GM18870 (cell line): ENCODE measurements around the gene PLEKHH1.

Source experiments
- ATAC-seq: cut with Tn5 transposase; IDR thresholded peaks from one replicate; pipeline ENCODE4 v1.9.1; 2021; ENCODE audit warnings: moderate library complexity; ENCODE audit not compliant: unreplicated experiment

PLEKHH1 gene

DNA sequence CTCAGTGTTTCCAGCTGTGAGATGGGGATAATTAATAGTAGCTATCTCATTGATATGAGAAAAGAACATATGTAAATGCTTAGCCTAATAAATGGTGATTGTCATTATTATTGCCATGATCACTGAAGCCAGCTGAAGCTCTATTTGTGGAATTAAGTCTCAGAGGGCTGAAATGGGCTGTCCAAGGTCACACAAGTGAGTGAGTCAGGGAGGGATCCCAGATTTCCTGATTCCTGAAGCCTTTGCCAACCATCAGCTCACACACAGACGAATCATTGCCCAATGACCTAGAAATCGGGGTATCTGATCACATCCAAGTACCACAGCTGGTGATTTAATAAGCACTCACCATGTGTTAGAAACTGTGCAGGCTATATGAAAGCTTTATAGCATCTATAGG, 23.0 kb upstream of the PLEKHH1 start:
- no peak for ATAC-seq

DNA sequence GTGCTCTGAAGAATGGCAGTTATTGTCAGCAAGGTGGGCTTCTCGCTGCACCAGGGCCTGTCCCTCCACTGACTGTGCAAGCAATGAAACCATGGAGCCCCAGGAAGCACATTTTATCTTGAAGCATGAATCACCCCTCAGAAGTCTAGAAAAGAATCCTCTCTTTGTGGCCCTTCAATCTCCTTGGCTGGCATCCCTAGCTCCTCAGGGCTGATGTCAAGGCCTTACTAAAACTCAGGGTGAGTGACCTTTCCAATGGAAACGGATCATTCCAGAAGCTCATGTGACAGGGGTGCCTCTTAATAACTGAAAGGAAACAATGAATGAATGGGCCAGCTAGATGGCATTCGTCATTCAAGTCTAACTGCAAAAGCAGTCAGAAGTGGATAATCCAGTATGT, 22.3 kb upstream of the PLEKHH1 start:
- ATAC-seq, result no peak

DNA sequence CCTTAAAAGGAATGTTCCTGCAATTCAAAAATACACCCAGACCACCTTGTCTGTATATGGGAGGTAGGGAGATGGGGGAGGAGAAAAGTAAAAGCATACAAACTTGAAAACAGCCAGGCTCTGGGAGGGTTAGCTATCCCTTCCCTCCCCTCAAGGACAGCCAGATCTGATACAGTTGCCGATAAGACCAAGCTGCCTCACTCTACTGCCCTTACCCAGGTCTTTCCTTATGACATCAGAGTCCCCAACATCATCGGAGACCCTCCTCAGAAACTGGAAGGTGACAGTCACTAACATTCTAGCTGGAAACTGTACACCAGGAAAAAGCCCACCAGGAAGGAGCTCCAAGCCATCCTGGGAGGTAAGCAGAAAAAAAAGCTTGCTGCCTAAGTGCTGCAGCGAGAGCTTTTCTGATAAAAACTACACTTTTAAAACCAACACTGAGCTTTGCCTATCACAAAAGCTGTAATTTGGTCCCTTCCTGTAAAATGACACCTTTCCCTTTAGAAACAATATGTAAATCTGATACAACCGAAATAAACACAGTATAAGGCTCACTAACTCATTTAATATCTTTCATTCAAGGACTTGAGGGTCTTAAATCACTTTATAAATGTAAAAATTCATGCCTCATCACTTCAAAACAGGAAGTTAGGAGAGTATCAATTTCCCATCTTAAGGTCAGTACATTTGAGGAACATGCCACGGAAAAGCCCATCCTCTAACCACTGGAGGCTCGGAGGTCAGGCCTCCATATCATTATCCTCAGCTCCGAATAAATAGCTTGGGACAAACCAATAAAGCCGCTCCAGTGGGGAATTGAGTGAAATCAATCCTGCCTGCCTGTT, 20.4 kb upstream of the PLEKHH1 start:
- no peak for ATAC-seq

DNA sequence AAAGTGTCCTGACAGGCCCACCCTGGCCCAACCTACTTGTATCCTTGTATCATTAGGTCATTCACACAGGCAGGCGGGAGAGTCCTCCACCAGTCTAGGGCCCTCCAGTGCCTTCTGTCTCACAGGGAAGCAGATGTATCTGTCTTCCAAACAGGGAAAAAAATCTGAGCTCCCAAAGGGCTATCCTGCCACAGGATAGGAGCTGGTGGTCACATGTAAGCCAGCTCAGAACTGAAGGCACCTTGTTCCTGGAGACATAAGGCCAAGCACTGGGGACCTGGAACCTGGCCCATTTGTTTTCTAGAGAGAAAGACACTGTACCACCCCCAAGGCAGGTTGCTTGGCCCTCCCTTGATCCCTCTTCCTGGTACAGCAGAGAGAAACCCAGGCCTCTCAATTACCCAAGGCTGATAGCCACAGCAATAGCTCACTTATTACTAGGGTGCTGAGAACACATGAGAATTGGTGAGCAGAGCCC, 19.4 kb upstream of the PLEKHH1 start:
- no peak for ATAC-seq

DNA sequence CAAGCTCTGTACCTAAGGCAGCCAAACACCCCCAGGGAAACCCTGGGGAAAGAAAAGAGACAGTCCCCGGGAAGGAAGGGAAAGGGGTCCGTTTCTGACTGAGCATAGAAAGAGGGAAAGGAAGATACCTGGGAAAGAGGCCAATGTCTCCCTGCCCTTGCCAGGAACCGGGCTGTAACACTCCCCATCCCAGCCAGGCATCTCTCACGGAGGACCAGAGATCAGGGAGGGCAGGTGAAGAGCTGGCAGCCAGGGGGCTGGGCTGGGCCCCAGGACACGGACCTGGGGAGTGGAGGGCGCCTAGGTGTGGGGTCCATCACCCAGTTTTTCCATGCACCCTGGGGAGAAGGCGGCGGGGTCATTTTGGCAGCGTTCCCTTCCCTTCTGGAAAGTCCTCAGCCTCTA, 18.9 kb upstream of the PLEKHH1 start:
- ATAC-seq, result no peak

DNA sequence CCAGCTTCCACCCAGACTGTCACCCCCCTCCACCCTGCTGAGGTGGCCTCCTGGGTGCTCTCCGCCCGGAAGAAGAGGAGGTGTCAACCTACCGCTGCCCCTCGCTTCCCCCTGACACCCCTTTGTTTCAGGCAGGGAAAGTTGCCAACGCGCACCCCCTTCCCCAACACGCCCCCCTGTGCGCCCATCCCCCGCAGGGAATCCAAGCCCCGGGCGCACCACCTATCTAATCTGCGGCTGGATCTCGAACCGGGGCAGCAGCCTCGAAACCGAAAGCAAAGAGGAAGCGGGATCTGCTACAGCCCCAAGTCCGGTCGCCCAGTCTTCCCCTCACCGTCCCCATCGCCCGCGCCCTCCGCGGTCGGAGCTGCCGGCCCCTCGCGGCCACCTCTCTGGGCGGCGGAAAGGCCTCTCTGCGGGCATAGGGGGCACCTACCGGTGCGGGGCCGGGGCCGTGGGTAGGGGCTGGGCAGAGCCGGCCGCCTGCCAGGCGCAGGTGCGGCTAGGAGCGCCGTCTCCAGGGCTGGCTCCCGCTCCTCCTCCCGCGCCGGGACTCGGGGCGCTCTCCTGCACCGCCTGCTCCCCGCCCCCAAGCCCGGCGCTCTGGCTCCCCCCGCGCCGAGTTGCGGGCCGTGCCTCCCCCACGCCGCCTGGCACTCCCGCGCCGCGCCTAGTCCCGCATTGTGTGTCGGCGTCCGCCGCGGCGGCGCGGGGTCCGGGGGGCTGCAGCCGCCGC, 18.3 kb upstream of the PLEKHH1 start:
- no peak for ATAC-seq

DNA sequence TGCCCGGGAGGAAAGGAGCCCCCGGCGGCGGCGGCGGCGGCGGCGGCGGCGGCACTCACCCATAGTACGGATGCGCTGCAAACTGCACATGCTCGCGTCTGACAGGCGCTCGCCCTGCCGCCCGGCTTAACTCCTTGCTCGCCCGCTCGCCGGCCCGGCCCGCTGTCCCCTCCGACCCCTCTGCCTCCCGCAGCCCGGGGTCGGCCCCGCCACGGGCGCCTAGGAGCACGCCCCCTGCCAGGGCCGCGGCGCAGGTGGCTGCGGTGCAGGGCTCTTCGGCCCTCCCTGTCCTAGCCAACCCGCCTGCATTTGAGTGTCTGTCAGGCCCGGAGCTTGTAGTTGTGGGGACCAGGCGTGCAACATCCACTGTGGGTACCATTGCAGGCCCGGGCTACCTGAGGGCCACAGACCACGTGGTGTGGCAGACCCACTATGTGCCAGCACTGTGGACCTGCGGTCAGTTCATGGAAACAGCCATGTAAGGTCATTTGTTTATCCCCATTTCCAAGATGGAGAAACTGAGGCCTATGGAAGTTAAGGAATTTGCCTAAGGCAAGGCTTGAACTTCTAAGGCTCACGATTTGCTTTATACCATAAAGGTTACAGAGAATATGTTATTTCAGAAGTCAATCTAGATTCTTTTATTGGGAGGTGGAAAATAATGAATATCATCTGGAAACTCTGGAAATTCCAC, 17.6 kb upstream of the PLEKHH1 start:
- ATAC-seq, result no peak

DNA sequence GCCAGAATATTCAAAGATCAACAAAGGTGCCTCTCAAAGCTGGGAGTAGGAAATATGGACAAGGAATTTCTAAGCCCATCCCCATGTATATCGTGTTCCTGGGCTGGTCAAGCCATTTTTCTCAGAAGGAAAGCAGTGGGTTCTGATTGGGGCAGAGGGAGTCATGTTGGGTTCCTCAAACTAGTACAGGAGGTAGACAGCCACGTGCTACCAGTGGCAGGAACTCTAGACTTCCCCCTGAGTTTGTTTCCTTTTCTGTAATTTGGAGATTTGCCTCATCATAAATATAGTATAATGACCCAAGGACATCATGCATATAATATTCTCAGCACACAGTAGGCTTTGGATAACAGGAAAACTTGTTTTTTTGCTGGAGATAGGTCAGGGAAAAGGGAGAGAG, 16.4 kb upstream of the PLEKHH1 start:
- ATAC-seq, result no peak

DNA sequence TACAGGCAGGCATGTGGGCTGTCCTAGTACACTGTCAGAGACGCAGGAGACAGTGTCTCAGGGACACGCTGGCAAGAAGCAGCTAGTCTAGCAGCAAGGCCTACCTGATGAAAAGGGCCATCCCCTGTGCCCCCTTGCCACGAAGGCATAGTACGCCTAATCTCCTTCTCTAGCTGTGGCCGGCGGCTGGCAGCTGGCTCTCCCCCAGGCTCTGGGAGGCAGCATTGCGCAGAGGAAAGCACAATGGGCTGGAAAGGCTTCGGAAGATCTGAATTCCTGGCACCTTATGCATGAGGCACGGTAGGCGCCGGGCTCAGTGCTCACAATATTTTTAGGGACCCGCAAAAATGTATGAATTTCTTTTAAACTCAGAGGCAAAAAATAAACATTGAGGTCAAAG, 16.0 kb upstream of the PLEKHH1 start:
- no peak for ATAC-seq

DNA sequence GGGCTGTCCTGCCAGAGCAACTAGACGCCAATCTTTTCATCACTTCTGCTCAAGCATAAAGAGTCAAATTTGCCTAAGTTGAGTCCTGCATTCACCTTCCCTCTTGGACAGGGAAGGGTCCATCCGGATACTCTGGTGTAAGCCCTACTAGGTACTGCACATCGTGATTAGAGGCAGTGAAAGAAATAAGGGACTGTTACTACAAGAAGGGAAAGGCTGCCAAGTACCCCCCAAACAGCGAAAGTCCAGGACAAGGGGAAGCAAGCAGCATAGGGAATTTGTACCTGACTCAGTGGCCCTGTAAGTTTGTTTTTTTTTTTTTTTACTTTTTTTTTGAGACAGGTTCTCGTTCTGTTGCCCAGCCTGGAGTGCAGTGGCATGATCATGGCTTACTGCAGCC, 13.7 kb upstream of the PLEKHH1 start:
- no peak for ATAC-seq

DNA sequence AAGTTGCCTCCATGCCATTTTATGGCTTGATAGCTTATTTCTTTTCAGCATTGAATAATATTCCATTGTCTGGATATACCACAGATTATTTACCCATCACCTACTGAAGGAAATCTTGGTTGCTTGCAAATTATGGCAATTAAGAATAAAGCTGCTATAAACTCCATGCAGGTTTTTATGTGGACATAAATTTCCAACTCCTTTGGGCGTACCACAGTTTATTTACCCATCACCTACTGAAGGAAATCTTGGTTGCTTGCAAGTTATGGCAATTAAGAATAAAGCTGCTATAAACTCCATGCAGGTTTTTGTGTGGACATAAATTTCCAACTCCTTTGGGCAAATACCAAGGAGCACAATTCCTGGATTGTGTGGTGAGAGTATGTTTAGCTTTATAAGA, 12.6 kb upstream of the PLEKHH1 start:
- no peak for ATAC-seq

DNA sequence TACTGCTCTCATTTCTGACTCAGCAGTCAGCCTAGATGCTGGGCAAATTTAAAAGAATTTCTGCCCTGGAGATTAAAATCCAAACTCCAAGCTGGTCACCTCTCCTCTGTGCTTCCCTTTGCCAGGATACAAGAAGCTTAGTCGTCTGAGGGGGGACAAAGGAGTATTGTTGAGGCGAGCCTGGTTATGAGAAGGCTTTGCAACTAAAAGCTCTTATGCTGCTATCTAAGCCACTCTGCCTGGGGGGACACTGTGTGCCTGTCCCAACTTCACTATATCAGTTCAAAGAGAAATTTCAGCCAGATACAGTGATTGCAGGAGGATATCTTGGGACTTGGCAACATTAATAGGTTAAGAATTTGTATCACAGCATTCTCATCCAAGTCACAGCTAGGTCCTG, 10.8 kb upstream of the PLEKHH1 start:
- no peak for ATAC-seq

DNA sequence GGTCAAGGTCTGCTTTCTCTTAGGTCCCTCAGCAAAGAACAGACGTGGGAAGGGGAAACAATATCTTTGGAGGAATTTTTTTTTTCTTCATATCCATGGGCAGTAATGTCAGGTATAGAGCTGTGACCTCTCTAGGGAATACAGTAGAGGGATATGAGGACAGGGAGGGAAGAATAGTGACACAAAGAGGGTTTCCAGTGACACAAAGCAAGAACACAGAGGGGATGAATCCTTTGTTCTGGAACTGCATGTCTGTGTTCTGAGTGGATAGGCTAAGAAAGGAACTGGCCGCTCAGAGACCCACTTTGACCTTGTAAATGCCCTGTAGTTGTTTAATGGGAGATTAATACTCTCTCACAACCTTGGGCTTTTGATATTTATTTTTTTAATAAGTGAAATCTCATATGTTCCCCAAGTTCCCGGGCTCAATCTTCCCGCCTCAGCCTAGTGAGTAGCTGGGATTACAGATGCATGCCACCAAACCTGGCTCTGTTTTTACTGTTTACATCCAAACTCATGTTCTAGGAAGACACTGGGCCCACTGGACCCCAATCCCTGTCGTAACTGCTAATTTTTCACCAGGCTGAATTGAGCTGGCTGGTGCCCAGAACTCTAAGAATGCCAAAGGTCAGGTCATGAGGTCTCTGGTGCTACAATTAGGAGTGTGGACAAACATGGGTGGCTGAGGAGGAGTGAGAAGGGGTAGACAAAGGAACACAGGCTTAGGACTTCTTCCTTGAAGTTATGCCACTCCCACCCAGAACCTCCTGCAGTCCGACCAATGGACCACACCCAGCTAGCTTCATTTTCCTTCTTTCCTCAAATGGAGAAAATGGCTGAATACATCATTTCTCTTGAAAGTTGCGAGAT, 9.1 kb upstream of the PLEKHH1 start:
- no peak for ATAC-seq

DNA sequence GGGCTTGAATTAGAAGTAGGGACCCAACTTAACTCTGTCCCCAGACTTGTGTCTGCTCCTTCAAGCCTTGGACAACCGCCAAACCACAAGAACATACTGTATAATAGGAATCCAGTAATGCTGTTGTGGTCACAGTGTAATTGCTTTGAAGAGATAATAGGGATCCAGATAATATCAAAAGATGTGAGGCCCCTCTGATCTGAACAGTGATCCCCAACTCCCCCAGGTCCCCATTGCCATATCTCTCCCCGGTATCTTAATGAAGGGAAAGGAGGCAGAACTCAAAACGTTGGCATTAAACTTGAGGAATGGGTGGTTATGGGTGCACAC, 8.5 kb upstream of the PLEKHH1 start:
- ATAC-seq, result no peak

DNA sequence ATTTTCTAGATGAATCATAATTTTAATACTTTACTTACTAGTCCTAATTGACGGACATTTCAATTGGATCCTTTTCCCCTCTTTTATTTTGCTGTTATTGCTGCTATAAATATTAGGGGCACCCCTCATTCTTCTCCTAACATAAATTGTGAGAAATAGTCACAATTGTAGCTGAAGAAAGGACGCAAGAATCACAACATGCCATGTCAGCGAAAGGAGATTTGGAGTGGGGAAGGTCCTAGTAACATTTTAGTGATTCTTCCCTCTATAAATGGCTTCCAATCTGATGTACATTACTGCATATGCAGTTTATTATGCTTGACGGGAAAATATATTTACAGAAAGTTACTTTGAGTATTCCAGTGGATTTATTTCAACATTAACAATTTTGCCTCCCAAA, 7.7 kb upstream of the PLEKHH1 start:
- no peak for ATAC-seq

DNA sequence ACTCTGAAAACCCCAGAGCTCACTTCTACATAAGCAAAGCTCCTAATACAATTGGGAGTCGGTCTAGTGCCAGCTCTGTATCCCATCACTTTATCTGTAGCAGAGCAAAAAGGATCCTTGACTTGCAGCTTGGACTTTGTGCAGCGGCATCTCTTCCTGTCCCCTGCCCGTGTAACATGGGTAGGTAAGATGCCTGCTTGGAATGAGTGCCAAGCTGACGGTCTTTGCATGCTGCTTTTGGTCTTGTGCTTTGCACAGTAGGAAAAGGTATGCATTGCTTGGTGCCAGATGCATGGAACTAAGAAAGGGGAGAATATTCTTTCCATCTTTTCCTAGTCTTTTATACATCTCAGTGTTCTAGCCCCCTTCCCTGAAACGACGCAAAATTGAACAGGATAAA, 6.9 kb upstream of the PLEKHH1 start:
- ATAC-seq, result no peak

DNA sequence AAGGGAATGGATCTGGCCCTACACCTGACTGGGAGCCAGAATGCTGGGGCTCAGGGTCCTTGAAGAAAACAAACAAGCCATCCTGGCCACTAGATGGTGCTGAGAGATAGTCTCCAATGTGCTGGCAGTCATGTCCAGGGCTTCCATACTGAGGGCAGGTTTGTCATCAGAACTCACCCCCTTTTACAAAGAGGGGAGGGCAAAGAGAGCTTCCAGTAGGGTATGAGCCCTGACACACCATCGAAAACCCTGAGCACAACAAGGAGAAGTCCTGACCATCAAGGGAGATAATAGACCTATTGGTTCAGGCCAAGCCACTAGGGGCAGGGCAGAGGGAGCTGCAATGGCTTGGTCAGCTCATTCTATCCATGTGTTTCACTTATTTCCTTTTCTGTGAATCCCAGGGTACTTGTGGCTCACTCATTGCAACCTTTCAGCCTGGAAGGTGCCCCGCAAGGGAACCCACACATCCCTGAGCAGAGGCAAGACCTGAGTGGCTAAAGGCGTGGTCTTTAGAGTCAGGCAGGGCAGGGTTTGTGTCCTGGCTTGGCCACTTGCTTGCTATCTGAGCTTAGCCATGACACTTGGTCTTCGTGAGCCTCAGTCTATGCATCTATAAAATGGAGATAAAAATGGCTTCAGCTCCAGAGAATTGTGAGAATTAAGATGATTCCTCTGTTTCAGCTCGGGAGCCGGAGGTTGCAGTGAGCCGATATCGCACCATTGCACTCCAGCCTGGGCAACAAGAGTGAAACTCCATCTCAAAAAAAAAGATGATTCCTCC, 6.2 kb upstream of the PLEKHH1 start:
- ATAC-seq, result no peak

DNA sequence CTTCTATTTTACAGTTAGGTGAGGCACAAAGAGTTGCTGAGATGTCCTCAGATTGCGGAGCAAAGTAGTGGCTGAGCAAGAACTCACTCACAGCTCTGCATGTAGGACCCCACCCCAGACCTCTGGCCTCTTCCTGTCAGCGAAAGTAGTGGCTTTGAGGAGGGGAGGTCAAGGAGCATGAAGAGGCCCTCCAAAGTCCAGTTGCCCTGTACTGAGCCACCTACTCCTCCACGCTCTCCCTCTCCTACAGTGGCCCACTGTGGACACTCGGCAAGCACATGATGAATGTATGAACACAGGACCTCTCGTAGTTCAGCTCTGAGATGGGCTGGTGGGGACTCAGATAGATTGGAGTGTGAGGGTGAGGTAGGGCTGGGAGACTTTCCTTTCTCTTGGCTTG, 5.3 kb upstream of the PLEKHH1 start:
- ATAC-seq, result no peak

DNA sequence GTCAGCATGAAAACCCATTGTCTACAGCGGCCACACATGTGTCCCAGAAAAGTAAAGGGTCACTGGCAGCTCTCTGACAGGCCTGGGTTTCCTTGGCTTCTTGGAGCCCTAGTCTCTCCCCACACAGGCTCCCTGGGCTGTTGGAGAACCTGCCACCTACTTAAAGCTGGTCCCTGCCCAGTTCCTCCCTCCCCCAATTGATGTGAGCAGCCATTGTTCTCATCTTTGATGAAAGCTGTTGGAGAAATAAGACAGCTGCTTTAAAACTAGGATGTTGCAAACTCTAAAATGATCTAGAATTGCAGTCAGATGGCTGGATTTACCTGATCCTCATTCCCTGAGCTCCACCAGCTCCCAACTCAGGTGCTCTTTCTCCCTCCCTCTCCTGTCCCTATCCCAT, 4.8 kb upstream of the PLEKHH1 start:
- ATAC-seq, result no peak
